ENCODE data around the gene CBY2. TPM values are rescaled to one million over a fixed set of nuclear protein-coding genes. Genes with fewer than 3 reads are reported as not detected.
"Not testable (repeated sequence)": the region's sequence is repeated elsewhere in the genome, so short reads cannot be mapped to it uniquely, and the experiment has no call there.

The CBY2 gene, protein sequence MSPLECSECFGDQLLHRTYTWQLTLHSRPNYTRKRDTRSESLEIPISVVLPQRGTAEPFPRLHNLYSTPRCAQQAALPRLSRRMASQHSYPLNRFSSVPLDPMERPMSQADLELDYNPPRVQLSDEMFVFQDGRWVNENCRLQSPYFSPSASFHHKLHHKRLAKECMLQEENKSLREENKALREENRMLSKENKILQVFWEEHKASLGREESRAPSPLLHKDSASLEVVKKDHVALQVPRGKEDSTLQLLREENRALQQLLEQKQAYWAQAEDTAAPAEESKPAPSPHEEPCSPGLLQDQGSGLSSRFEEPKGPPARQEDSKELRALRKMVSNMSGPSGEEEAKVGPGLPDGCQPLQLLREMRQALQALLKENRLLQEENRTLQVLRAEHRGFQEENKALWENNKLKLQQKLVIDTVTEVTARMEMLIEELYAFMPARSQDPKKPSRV
- not detected for total RNA-seq

DNA sequence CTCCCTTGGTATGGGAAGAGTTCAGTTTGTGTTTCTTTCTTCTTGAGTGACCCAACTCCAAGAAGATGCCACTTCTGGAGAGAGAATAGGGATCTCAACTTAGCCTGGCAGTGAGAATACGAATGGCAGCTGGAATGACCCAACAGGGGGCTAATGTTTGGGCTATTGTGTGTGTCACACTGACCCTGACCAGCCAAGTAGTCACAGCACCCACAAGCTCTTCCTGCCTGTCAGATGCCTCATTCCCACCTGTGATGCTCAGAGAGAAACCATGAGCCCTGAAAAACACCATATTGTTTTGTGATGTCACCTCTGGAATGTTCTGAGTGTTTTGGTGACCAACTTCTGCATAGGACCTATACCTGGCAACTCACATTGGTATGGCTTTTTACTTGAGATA, at the start of gene CBY2:
CBY2 (plus strand) TSS at position 233 of the 400 bp plus-strand sequence; CDS start at position 304, 71 bp downstream.
- DNase-seq (ENCODE audit: low spot score) (no peak), ATAC-seq (peak in 1 of 2 donors; percentile 24)
- Mint-ChIP-seq H3K27ac (peak within 1 kb of the TSS in 1 of 2 donors; percentile 29), H3K36me3 (no peaks in the 10 kb centered on the region), H3K4me1 (ENCODE audit: low read depth in 2 of 2) (no peaks in the 10 kb centered on the region), H3K4me3 (peak within 1 kb of the TSS; percentile 2), H3K27me3 (peaks cover 13 to 28% of the 10 kb centered on the region in 2 donors), H3K9me3 (no peaks in the 10 kb centered on the region)

DNA sequence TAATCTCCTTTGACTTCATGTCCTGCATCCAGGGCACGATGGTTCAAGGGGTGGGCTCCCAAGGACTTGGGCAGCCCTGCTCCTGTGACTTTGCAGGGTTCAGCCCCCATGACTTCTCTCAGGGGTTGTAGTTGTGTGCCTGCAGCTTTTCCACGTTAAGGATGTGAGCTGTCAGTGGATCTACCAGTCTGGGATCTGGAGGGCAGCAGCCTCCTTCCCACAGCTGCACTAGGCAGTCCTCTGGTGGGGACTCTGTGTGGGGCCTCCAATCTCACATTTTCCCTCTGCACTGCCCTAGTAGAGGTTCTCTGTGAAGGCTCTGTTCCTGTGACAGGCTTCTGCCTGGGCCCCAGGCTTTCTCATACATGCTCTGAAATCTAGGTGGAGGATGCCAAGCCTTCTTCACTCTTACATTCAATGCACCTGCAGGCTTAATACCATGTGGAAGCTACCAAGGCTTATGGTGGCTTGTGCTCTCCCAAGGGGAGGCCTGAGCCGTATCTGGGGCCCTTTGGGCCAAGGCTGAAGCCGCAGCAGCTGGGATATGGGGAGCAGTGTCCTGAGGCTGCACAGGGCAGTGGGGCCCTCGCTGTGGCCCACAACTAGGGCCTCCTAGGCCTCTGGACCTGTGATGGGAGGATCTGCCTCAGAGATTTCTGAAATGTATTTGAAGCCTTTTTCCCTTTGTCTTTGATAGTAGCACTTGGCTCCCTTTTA, 47.3 kb upstream of the CBY2 start:
- H3K27ac Mint-ChIP-seq, result no peak overlapping the region
- ATAC-seq (peak; percentile 44 to 57), DNase-seq (ENCODE audit: low spot score) (no peak)
- no peaks in the 10 kb centered on the region for H3K36me3 Mint-ChIP-seq
- H3K4me1 Mint-ChIP-seq (ENCODE audit: low read depth in 2 of 2), result no peaks in the 10 kb centered on the region
- H3K4me3 Mint-ChIP-seq, result no peak overlapping the region
- no peaks in the 10 kb centered on the region for H3K9me3 Mint-ChIP-seq
- H3K27me3 Mint-ChIP-seq, result peaks cover 0 to 9% of the 10 kb centered on the region in 2 donors

DNA sequence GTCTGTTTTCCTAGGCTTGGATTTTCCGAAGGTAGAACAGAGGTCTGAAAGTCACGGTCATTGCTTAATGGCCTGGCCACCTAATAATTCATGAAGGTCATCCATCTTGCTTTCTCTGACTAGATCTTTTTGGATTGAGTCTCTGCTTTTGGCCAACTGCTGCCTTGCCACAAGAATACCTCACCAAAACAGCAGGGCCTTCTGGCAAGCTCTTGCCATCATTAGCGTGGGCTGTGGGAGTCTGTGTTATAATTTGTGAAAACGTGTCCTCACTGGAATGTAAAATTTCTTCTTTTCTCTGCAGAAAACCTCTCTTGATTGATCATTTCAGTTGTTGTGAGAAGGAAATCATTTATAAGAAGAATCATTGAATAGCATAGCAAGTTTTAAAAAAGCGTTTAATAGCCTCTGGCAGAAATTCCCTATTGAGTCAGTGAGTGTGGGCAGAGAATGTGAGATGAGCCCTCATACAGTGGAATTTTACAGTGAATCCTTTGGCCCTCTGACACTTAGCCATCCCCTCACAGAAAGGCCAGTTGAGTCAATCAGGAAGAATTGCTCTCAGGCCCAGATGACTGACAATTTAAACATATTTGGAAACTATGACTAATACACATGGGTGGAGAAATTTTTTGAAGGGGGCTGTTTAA, 43.4 kb upstream of the CBY2 start:
- Mint-ChIP-seq H3K9me3 (no peaks in the 10 kb centered on the region), H3K36me3 (no peaks in the 10 kb centered on the region), H3K4me3 (no peak overlapping the region), H3K4me1 (ENCODE audit: low read depth in 2 of 2) (no peaks in the 10 kb centered on the region), H3K27me3 (peaks cover 0 to 11% of the 10 kb centered on the region in 2 donors), H3K27ac (no peak overlapping the region)
- no peak for DNase-seq (ENCODE audit: low spot score)
- ATAC-seq, result no peak

DNA sequence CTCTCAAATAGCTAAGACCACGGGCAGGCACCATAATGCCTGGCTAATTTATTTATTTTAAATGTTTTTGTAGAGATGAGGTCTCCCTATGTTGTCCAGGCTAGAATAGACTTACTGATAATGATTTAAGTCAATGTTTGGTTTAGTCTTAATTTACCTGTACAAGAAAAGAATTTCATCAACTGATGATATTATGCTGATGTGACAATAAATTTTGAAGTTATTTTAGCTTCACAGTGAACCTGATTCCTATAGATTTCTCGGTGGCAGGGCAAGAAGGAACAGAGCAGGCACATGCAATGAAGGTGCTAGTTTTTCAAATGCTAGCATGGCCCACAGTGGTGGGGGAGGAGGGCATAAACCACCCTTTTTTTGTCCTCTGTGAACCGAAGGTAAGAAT, 42.6 kb upstream of the CBY2 start:
- Mint-ChIP-seq H3K4me1 (ENCODE audit: low read depth in 2 of 2) (no peaks in the 10 kb centered on the region), H3K36me3 (no peaks in the 10 kb centered on the region), H3K27me3 (peaks cover 0 to 11% of the 10 kb centered on the region in 2 donors), H3K9me3 (no peaks in the 10 kb centered on the region), H3K4me3 (no peak overlapping the region), H3K27ac (no peak overlapping the region)
- ATAC-seq (no peak), DNase-seq (ENCODE audit: low spot score) (no peak)

DNA sequence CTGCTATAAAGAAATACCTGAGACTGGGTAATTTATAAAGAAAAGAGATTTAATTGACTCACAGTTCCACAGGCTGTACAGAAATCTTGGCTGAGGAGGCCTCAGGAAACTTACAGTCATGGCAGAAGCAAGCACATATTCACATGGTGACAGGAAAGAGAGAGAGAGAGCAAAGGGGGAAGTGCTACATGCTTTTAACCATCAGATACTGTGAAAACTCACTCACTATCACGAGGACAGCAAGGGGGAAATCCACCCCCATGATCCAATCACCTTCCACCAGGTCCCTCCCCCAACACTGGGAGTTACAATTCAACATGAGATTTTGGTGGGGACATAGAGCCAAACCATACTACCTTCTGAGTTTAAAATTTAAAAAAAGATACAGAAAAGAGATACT, 41.7 kb upstream of the CBY2 start:
- ATAC-seq; H3K4me3 Mint-ChIP-seq; H3K36me3 Mint-ChIP-seq; H3K9me3 Mint-ChIP-seq; H3K4me1 Mint-ChIP-seq (ENCODE audit: low read depth in 2 of 2); H3K27ac Mint-ChIP-seq; DNase-seq (ENCODE audit: low spot score): not testable (repeated sequence)
- H3K27me3 Mint-ChIP-seq, result peaks cover 0 to 11% of the 10 kb centered on the region in 2 donors

DNA sequence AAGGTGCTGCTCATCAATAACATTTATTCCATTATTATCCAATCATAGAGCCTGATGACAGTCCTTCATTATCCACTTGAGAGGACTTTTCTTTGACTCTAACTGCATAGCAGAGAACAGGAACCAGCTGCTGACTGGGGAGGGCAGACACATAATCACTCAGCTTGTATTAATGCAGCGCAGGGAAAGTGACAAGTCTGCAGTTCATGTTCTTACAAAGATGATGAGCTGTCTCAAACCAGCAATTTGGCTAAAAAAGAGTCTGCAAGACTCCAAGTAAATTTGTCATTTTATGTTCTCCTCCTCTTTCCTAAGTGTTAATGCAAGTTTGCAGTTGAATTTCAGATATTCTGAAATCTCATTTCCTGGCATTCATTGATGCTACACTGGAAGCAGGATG, 40.0 kb upstream of the CBY2 start:
- Mint-ChIP-seq H3K4me1 (ENCODE audit: low read depth in 2 of 2) (no peaks in the 10 kb centered on the region), H3K27me3 (peaks cover 0 to 9% of the 10 kb centered on the region in 2 donors), H3K27ac (no peak overlapping the region), H3K4me3 (no peak overlapping the region), H3K9me3 (no peaks in the 10 kb centered on the region), H3K36me3 (no peaks in the 10 kb centered on the region)
- DNase-seq (ENCODE audit: low spot score), result no peak
- no peak for ATAC-seq

DNA sequence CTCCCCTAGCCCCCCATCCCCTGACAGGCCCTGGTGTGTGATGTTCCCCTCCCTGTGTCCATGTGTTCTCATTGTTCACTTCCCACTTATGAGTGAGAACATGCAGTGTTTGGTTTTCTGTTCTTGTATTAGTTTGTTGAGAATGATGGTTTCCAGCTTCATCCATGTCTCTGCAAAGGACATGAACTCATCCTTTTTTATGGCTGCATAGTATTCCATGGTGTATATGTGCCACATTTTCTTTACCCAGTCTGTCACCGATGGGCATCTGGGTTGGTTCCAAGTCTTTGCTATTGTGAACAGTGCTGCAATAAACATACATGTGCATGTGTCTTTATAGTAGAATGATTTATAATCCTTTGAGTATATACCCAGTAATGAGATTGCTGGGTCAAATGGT, 39.2 kb upstream of the CBY2 start:
- not testable (repeated sequence) for H3K27ac Mint-ChIP-seq; H3K4me3 Mint-ChIP-seq; H3K9me3 Mint-ChIP-seq; H3K27me3 Mint-ChIP-seq; DNase-seq (ENCODE audit: low spot score); H3K36me3 Mint-ChIP-seq; ATAC-seq; H3K4me1 Mint-ChIP-seq (ENCODE audit: low read depth in 2 of 2)

DNA sequence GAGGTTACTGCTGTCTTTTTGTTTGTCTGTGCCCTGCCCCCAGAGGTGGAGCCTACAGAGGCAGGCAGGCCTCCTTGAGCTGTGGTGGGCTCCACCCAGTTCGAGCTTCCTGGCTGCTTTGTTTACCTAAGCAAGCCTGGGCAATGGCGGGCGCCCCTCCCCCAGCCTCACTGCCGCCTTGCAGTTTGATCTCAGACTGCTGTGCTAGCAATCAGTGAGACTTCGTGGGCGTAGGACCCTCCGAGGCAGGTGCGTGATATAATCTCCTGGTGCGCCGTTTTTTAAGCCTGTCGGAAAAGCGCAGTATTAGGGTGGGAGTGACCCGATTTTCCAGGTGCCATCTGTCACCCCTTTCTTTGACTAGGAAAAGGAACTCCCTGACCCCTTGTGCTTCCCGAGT, 32.5 kb upstream of the CBY2 start:
- H3K36me3 Mint-ChIP-seq; ATAC-seq; H3K9me3 Mint-ChIP-seq; H3K4me1 Mint-ChIP-seq (ENCODE audit: low read depth in 2 of 2); H3K27ac Mint-ChIP-seq; DNase-seq (ENCODE audit: low spot score); H3K4me3 Mint-ChIP-seq: not testable (repeated sequence)
- H3K27me3 Mint-ChIP-seq, result peaks cover 5 to 12% of the 10 kb centered on the region in 2 donors

DNA sequence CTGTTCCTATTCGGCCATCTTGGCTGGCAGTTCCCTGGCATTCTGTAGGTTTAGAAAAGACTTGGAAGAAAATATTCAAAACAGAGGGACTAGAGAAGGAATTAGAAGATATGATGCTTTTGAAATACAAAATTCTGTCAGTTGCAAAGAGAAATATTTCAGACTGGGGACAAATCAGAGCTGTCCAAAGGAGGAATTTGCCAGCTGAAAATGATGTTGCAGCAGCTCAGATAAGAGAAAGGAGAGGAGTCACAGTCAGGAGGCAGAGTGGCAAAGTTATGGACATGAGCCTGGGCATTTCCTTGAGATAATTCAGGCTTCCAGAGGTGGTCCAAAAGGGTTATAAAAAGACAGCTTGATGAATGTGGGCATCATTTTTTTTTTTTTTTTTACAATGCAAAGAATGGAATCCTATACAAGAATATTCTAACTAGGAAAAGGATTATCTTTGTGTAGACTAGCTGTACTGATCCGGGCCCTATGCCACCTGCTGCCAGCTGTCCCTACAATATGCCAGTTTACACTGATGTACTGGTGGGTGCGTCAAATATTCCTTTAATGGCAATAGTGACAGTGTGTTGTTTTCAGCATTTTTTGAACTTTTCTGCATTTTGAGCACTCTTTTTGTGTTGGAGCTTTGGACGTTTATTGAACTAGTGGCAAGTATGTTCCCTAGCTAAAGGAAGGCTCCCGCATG, 31.8 kb upstream of the CBY2 start:
- H3K4me1 Mint-ChIP-seq (ENCODE audit: low read depth in 2 of 2), result no peaks in the 10 kb centered on the region
- H3K4me3 Mint-ChIP-seq, result no peak overlapping the region
- ATAC-seq (no peak), DNase-seq (ENCODE audit: low spot score) (no peak)
- H3K27me3 Mint-ChIP-seq, result peaks cover 5 to 12% of the 10 kb centered on the region in 2 donors
- no peaks in the 10 kb centered on the region for H3K9me3 Mint-ChIP-seq
- no peak overlapping the region for H3K27ac Mint-ChIP-seq
- H3K36me3 Mint-ChIP-seq, result no peaks in the 10 kb centered on the region

DNA sequence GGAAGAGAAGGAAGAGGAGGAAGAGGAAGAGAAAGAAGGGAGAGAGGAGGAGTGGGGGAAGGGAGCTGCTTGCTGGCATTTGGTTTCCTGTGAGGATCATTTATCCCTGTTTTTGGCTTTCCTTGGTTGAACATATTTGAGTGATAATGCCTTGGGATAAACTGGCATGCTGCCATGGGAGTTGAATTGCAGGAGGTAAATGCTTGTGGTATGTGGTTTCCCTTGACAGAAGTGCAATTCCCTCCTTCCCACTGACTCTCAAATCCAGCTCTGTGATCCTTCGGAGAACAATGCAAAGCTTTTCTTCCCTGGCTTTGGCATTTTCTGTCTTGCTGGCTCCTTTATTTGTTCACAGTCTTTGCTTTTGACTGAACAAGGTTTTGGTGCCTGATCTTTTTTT, 27.2 kb upstream of the CBY2 start:
- Mint-ChIP-seq H3K27me3 (peaks cover 10 to 12% of the 10 kb centered on the region in 2 donors), H3K4me1 (ENCODE audit: low read depth in 2 of 2) (no peaks in the 10 kb centered on the region), H3K4me3 (no peak overlapping the region), H3K9me3 (no peaks in the 10 kb centered on the region), H3K36me3 (no peaks in the 10 kb centered on the region), H3K27ac (no peak overlapping the region)
- DNase-seq (ENCODE audit: low spot score), result no peak
- no peak for ATAC-seq

DNA sequence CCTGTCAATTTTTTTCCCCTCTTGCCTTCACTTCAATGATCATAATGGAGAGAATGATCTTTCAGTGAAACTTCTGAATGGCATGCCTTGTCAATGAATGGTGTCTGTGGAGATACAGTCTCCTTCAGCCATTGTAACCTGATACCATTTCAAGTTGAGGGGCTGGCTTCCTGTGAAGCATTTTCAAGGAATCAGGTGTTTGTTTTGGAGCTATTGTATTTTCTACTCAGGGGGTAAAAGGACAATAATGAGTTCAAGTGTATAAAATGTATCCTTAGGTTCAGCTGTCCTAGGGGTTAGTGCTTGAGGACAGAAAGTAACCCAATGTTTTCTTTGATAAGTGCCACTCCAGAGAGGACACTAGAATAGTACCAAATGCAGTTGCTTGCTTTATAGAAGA, 23.8 kb upstream of the CBY2 start:
- Mint-ChIP-seq H3K27me3 (peaks cover 5 to 16% of the 10 kb centered on the region in 2 donors), H3K9me3 (no peaks in the 10 kb centered on the region), H3K27ac (no peak overlapping the region), H3K36me3 (no peaks in the 10 kb centered on the region), H3K4me1 (ENCODE audit: low read depth in 2 of 2) (no peaks in the 10 kb centered on the region), H3K4me3 (no peak overlapping the region)
- no peak for ATAC-seq
- DNase-seq (ENCODE audit: low spot score), result no peak

DNA sequence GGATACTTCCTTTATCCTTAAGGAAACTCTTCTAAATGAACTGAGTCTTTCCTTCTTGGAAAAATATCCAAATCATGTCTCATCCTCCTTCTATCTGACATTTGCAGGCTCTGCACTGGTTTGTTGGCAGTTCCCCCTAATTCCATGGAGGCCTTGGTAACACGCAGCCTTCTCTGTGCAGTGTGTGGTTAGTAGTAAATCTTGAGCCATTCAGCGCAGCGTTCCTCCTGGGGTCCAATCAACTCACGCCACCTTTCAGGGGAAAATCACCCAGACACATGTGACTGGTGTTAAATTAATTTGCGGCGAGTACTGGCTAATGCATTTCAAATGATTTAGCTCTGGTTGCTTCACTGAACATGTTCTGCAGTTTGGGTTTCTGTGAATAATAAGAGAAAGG, 21.0 kb upstream of the CBY2 start:
- no peaks in the 10 kb centered on the region for H3K36me3 Mint-ChIP-seq
- ATAC-seq, result no peak

DNA sequence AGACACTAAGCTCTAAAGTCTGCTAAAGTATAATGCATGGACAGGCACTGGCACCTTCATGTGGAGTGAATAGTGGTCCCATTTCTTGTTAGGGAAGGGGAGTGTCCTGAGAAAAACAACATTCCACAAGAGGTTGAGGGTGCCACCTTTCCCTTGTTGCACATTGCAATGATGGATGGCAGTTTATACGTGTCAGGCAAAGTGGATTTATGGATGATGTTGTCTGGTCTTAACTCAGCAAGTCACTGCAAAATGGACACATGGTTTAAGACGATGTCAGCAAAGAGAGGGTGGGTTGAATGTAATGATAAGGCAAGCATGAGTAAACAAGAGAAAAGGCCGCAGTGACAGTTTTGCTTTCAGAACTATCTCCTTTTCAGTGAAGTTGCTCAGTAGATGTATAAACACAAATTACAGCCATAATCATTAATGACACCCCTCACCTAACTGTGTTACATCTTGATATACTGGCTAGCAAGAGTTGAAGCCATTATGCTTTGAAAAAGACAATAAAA, 19.6 kb upstream of the CBY2 start:
- ATAC-seq (no peak), DNase-seq (ENCODE audit: low spot score) (no peak)
- Mint-ChIP-seq H3K9me3 (no peaks in the 10 kb centered on the region), H3K36me3 (no peaks in the 10 kb centered on the region), H3K4me1 (ENCODE audit: low read depth in 2 of 2) (no peaks in the 10 kb centered on the region), H3K27me3 (peaks cover 0 to 17% of the 10 kb centered on the region in 2 donors), H3K4me3 (no peak overlapping the region), H3K27ac (no peak overlapping the region)

More for the DNA sequence above, 21.0 kb upstream of the CBY2 start:
- Mint-ChIP-seq H3K4me3 (no peak overlapping the region), H3K9me3 (no peaks in the 10 kb centered on the region), H3K27ac (no peak overlapping the region), H3K4me1 (ENCODE audit: low read depth in 2 of 2) (no peaks in the 10 kb centered on the region), H3K27me3 (peaks cover 5 to 23% of the 10 kb centered on the region in 2 donors)
- DNase-seq (ENCODE audit: low spot score), result no peak

Data from natural killer cell treated with Interleukin-12 subunit alpha and Interleukin-12 subunit beta and Interleukin-15 and Interleukin-18, amount 100 ng/mL, for 72 hours (primary cell).